Gastrocnemius medialis (tissue), 4 donors: ENCODE results near the gene LARGE1.

ENCODE experiments used
- POLR2A ChIP-seq, 2 donors: fragments of 450-650 bp; IDR thresholded peaks; one replicate each; pipeline ENCODE4 v1.6.1; 2017; ENCODE audit warnings: antibody characterized with exemption in 2 of 2, mild to moderate bottlenecking in 2 of 2, moderate library complexity in 2 of 2
- TF ChIP-seq, protein P1 (sequence below), 5 experiments: fragments of 450-650 bp in 3 of 5; fragments of 200-600 bp in 2 of 5; sonication (generic) in 2 of 5; IDR thresholded peaks in 4 of 5; conservative IDR thresholded peaks in 1 of 5; 1 replicate in 4 of 5; 2 replicates in 1 of 5; pipeline ENCODE4 v1.5.1; 2016 to 2019; ENCODE audit warnings: antibody characterized with exemption in 5 of 5, mild to moderate bottlenecking in 3 of 5, moderate library complexity in 3 of 5

DNA sequence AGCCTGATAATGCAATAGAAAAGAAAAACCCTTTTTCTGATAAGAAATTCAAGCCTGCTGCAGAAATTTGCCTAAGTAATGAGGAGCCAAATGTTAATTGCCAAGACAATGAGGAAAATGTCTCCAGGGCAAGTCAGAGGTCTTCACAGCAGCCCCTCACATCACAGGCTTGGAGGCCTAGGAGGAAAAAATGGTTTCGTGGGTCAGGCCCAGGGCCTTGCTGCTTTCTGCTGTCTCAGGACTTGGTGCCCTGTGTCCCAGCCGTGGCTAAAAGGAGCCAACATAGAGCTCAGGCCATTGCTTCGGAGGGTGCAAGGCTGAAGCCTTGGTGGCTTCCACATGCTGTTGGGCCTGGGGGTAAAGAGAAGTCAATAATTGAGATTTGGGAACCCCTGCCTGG, 131.3 kb downstream of the LARGE1 start:
- TF ChIP-seq, protein P1, sequence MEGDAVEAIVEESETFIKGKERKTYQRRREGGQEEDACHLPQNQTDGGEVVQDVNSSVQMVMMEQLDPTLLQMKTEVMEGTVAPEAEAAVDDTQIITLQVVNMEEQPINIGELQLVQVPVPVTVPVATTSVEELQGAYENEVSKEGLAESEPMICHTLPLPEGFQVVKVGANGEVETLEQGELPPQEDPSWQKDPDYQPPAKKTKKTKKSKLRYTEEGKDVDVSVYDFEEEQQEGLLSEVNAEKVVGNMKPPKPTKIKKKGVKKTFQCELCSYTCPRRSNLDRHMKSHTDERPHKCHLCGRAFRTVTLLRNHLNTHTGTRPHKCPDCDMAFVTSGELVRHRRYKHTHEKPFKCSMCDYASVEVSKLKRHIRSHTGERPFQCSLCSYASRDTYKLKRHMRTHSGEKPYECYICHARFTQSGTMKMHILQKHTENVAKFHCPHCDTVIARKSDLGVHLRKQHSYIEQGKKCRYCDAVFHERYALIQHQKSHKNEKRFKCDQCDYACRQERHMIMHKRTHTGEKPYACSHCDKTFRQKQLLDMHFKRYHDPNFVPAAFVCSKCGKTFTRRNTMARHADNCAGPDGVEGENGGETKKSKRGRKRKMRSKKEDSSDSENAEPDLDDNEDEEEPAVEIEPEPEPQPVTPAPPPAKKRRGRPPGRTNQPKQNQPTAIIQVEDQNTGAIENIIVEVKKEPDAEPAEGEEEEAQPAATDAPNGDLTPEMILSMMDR (IDR thresholded peaks at IDR 0.05 in 4 of 5, conservative IDR thresholded peaks at IDR 0.05 in 1 of 5), result no peak
- TF ChIP-seq POLR2A (IDR thresholded peaks at IDR 0.05), result no peak
